CD4-positive, alpha-beta T cell treated with Interleukin-15 for 1 hour (primary cell): Measurements from ENCODE around the gene EPHB1.
"Not testable (repeated sequence)": the region's sequence is repeated elsewhere in the genome, so short reads cannot be mapped to it uniquely, and the experiment has no call there.

Experiments used
- DNase-seq: peaks from one replicate; pipeline ENCODE4 v3.0.0-alpha.2; 2020

EPHB1 gene

DNA sequence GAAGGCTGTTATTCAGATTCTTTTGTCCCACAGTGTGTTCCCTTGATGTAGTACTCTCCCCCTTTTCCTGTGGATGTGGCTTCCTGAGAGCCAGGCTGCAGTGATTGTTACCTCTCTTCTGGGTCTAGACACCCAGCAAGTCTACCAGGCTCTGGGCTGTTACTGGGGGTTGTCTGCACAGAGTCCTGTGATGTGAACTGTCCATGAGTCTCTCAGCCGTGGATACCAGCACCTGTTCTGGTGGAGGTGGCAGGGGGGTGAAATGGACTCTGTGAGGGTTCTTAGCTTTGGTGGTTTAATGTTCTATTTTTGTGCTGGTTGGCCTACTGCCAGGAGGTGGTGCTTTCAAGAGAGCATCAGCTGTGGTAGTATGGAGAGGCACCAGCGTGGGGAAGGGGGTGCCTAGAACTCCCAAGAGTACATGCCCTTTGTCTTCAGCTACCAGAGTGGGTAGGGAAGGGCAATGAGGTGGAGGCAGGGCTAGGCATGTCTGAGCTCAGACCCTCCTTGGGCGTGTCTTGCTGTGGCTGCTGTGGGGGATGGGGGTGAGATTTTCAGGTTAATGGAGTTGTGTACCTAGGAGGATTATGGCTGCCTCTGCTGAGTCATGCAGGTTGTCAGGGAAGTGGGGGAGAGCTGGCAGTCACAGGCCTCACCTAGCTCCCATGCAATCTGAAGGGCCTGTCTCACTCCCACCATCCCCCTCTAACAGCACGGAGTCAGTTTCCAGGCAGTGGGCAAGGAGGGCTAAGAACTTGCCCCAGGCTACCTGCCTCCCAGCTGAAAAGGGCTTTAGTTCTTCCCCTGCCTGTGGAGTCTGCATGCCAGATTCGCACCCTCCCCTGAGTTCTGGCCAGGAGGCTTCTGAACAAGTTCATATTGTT is 272.0 kb downstream of the EPHB1 start:
- DNase-seq: not testable (repeated sequence)

DNA sequence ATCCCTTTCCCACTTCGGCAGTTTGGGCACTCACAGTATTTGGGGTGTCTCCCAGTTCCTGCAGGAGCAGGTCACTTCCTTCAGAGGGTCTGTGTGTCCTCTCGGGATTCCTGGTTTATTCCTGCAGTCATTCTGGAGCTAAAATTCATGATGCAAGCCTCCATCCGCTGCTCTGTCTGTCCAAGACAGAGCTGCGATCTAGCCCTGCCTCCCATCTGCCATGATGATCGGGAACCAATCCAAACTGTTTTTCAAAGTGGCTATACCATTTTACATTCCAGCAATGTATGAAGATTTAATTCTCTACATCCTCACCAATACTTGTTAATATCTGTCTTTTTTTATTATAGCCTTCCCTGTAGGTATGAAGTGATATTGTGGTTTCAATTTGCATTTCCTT is 273.0 kb downstream of the EPHB1 start:
- DNase-seq: no peak

DNA sequence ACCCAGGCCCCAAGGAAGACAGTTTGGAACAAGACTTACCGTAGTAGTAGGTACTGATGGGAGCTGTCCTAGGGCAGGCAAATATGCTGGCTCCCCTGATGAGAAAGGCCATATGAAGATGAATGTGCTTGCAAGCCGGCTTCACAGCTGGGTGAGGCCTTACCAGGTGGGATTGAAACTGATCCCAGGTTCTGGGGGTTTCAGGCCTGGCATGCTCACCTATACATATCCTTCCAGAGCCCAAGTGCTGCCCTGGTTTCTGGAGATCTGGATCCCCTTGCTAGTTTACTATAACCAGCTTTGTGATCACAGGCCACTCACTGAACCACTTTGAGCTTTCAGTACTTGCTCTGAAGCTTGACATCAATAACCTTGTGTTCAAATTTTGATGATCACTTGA is 274.3 kb downstream of the EPHB1 start:
- no peak for DNase-seq

DNA sequence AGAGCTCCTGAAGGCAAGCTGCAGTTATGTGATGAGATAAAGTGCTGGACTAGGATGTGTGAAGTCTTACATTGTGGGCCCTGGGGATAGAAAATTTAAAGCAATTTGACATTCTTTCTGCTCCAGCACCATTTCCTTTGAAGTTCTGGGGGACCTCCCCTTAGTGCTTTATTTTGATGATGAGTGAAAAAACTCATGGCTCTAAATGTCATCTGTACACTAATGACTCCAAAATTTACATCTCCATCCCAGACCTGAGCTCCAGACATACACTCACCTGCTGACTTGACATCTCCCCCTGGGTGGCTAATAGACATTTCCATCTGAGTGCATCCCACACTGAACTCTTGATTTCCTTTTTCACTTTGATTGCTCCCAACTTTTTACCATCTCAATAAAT is 276.4 kb downstream of the EPHB1 start:
- DNase-seq: no peak

DNA sequence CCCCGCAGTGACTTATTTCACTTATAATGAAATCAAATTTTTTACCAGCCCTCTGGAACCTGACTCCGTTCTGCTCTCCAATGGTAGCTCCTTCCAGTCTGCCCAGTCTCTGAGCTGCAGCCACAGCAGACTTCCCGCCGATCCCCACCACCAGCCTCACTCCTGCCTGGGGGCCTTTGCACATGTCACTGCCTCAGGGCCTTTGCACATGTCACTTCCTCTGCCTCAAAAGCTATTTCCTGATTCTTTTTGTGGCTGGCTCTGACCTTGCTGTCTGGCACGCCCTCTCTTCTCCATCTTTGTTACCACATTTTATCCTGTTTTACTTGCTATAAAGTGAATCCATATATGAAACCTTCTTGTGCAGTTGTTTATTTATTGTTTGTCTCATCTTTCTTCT is 277.4 kb downstream of the EPHB1 start:
- no peak for DNase-seq

DNA sequence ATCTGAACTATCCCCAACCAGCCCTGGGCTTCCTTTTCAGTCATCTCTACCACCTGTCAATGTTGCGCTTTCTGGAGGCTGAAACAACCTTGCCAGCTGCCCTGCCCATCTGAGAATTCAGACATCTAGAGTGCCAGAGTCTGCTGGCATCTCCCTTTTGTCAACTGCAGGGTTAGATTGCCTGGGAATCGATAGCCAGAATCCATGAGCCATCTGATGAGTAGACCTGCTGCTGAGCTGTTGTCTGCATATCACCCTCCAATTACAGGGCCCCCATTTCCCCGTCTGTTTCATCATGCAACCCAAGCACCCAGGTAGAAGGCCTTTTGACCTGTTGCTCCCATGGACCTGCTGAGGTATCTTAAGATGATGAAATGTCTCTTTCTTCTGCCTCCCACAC is 280.1 kb downstream of the EPHB1 start:
- DNase-seq: no peak

DNA sequence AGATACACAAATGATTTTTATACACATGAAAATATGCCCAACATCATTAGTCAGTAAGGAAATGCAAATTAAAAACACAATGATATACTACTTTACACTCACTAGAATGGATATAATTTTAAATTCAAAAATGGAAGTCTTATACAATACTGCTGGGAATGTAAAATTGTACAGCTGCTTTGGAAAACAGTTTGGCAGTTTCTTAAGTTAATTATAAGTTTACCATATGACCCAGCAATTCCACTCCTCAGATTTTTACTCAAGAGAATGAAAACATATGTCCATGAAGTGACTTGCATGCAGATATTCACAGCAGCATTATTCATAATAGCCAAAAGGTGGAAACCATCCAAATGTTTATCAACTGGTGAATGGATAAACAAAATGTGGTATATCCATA is 281.3 kb downstream of the EPHB1 start:
- DNase-seq: no peak

DNA sequence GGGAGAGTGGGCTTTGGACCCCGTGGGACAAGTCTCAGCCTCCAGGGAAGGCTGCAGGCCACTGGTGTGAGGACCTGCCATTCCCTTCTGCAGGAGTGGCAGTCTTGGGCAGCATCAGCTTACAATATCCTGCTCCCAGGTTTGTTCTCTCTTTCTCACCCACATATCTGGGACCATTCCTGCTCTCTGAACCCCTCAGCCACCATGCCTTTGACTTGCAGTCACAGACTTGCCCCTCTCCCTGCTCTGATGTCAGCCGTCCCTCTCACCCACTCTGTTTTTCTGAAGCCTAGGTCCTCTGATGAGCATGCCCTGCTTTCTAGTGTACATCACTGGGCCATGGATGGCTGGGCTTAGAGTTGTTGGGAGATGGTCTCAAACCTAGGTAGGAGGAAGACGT is 282.1 kb downstream of the EPHB1 start:
- DNase-seq: no peak

DNA sequence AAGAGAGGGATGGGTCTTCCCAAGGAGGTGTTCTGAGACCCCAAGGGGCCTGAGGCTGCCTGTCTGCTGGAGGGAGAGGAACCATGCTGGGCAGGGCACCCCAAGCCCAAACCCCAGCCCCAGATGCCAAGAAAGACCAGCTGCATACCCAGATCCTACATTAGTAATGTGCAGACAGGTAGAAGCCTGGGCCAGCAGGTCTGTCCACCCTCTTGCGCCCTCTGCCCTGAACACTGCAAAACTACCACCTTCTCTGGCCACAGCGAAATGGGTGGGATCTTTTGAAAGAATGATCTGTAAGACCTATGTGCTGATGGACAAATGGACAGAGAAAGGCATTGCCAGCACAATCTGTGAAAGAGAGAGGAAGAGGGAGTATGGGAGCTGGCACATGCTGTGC is 283.2 kb downstream of the EPHB1 start:
- DNase-seq: no peak

DNA sequence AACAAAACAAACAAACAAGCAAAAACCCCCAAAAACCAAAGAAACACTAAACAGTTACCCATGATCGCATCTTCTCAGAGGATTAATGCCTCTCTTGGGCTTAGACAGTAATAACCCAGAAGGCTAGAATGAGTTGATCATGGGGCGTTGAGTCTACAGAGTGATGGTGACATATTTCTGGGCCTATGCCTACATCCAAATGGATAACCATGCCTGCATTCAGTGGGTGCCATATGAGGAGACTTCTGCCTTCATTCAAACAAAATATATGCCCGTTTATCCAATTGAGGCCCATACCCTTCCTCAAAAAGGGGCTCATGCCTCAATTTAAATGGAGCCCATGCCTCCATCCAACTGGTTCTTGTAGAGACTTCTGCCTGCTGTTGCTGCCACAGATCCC is 284.0 kb downstream of the EPHB1 start:
- no peak for DNase-seq

DNA sequence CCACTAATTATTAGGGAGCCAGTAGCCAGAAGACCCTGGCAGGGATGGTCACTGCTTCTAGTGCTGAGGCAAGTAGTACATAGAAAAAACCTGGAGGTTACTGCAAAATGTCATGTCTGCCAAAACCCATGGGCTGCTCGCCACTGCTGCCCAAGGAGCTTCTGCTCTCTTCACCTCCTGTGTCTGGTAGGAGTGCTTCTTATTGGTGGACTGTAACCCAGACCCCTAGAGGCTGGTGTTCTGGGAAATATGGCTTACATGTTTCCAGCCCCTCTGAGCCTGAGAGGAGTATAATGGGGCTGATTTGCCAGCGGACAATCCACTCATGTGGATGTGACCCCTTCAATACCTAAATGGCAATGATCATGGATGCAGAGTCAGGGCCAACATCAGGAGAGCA is 286.4 kb downstream of the EPHB1 start:
- DNase-seq: no peak

DNA sequence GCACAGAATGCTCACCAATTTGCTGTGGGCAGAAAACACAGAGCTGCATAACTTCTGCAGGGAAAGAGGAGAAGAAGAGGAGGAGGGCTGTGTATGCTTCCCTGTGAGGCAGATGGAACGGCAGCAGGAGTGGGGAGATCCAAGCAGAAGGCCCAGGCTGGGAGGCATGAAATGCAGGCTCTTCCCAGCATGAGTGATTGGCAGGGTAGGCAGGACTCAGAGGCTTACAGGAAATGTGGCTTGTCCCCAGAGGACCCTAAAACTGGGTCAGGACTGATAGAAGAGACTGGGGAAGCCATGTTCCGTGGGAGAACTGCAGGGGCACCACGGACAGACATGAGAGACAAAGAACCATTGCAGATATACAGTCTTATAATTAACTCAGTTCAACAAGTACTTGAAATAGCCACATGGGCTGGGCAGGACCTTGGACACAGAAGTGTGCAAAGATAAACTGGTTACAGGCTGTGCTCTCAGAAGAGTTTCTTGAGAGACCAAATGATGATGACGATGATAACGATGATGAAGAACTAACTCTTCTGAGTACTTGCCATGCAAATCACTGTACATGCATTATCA is 286.9 kb downstream of the EPHB1 start:
- DNase-seq: no peak

DNA sequence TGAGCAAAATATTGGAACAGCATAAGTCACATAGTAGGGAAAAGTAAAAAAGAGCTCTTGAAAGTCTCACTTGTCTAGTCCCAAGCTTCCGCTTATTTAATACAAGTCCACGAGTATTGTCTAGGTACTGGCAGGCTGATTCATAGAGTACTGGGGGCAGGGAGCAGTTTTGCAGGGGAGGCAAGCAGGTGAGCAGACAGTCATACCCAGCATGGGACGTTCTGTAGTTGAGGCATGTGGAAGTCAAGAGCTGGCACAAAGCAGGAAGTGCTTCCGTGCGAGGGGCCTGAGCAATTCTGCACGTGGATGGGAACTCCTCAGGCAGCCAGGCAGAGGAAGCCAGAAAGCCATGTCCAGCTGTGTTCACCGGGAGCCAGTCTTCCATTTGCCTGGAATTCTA is 287.6 kb downstream of the EPHB1 start:
- DNase-seq: no peak

DNA sequence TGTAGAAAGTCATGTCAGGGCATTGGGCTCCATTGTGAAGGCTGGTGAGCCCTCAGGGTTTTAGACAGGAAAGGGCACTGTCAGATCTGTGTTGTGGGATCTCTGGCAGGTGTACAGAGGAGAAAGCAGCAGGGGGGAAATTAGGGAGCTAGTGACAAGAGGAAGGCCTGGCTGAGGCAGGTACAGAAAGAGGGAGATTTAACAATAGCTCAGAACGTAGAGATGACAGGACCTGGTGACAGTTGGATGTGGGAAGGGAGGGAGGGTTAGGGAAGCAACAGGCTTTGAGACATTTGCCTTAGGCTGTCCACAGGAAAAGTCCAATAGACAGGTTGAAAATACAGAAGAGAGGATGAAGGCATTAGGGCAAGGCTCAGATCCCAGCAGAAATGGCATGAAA is 288.1 kb downstream of the EPHB1 start:
- DNase-seq: no peak

DNA sequence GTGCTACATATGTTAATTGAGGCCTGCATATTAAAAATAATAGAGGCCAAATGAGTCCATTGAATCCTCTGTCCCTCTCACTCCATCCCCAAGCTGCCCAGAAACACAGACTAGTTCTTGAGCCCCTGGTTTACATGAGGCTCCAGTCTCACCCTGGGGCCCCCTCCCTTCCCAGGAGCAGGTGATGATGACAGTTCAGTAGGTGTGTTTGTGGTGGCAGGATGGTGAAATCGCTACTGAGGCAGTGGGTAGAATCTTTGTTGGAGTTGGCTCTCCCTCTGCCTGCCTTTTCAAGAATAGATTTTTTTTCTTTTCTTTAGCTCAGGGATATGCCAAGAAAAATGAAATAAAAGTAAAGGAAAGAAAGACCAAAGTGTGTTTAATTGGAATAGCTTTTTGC is 288.7 kb downstream of the EPHB1 start:
- no peak for DNase-seq

DNA sequence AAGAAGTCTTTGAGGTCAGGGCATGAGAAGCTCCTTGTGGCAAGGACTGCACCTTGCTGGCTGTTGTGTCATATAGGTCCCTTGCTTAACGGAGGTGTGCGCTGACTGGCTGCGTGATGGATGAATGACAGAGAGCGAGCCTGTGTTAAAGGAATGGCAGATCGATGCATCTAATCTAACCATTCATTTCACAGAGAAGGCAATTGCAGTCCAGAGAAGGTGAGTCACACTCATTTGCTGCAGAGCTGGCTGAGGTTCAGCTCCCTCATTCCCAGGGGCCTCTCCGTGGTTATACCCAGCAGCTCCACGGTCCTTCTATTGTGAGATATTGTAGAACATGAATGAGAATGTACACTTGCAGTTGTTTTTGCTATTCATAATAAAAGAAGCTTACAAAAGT is 289.3 kb downstream of the EPHB1 start:
- no peak for DNase-seq

DNA sequence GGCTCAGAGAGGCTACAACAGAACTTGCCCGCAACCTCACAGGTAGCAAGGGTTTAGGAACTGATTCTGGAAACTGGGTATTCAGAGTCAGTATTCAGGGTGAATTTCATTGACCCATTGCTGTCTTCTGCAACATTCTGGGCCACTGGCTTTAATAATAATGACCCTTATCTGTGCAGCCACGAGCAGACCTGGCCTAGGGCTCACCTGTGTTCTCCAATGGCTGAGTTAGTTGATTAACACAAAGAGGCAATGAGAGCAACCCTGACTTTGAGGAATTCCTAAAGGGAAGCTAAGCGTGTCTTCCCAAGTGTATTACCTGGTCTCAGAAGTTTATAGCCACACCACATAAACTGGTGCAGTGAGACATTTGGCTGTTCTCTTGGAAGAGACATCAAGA is 289.9 kb downstream of the EPHB1 start:
- DNase-seq: no peak

DNA sequence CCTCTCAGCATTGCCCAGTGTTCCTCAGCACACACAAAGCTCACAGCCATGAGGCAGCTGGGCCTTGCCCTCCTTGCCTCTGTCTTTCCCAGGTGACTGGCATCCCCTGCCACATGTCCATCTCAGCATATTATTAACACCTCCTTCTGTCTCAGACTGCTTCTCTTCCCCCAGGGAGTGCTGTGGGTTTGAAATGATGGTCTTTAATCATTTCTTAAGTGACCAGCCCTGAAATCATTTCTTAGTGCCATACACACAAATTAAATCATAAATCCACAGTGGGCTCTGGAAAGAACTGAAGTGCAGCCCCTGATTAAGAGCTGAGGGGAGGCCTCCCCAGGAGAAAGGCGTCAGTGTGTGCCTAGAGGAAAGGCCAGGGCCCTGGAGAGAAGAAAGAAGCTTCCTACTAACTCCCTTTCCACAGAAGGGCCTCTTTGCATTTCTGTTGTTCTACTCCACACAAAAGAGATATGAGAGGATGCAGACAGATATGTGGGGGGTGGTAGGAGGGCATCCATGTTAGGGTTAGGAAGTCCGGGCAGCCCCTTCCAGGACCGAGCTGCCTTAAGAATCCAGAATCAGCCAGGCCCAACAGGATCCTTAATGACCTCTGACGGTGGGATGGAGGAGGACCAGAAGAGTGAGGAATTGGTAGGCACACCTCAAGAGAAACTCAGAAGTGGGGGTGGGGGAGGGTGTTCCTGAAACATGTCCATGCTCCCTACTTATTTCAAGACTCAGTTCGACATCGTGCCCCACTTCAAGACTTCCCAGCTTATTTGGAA is 290.8 kb downstream of the EPHB1 start:
- no peak for DNase-seq

DNA sequence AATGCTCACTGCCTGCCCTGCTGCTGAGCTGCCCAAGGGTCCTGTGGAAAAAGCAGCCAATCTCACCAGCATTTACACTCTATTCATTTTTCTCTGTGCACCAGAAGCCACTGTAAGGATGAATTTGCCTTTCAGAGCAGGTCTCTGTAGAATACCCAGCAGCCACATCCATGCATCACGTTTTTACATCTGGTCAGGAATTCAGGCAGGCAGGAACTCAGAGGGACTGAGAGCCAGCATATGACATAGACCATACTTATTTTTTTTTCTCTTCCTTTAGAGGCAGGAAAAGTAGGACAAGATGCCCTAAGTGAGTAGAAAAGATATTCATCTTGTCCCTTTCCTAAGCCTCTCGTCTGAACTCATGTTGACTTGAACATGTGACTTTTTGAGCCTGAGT is 292.7 kb downstream of the EPHB1 start:
- DNase-seq: no peak

DNA sequence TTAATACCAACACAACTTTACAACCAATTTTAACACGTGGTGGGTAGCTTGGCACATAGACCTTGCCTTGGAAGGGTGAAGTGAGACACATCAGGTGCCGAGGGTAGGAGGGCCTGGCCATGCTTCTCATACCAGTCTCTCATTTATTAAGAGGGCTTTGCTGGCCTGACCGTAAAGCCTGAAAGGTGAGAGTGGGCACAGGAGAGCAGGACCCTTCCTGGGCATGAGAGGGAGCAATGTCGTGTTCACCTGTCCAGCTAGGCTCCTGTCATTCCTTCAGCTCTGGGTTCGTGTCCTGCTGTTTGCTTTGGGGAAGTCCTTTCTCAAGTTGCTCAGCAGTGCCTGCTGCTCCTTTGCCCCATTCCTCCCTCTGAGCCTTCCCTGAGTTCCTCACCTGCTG is 294.4 kb downstream of the EPHB1 start:
- no peak for DNase-seq

DNA sequence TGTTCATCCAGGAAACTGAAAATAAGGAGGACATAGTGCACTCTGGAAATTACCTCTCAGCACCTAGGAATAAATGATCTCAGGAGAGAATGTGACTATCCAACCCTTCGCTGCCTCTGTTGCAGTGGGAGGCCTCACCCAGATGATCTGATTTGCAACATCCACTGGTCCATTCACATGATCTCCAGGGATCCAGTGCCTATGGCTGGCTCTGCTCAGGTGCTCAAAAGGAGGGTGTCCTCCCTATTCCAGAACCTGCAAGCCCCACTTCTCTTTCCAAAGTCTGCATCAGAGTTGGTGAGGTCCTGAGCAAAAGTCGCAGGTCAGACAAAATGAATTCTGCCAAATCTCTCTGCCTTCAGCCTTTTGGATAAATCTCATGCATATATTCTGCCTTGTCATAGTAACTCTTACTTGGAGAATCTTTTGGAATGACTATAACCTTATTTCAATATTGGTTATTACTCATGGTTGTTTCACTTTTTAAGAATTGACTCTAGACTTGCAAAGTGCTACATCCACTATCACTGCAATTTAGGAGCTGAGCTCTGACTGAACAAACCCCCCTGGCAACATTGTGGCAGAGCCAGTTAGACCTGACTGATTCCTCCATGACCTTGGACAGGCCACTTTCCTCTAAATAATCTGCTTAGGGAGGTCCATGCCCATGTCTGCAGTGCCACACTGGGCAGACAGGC is 295.1 kb downstream of the EPHB1 start:
- DNase-seq: no peak

DNA sequence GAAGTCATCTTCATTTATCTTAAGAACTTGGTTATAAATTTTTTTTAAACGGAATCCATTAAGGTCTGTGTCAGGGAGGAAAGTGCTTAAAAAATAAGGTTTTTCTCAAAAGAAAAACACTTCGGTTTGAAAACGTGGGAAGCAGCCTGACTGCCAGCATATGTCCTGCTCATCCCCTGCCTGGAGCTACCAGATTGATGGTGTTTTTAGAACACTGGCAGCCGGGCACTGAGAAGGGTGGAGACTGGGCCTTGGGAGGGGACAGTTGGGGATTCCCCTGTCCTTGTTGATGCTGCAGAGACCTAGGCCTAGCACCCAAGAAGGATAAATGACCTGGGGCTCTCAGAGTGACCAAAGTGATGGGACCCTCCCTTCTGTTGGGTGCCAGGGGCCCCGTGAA is 296.9 kb downstream of the EPHB1 start:
- DNase-seq: no peak

DNA sequence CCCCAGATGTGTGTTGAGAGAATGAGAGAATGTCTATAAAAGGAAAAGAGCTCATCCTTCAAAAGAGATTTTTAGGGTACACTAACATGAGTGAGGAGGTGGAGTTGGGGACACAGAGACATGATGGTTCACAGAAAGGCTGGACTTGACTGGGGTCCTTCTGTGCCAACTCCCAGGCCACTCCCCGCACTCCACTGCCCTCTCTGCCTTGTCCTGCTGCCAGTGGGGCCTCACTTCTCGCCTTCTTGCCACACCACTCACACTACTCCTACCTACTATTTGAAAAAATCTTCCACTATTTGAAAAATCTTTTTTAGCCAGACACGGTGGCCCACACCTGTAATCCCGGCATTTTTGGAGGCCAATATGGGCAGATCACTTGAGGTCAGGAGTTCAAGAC is 298.1 kb downstream of the EPHB1 start:
- no peak for DNase-seq
